ENCODE measurements around the gene CDC42EP4. TPM values are rescaled to one million over a fixed set of nuclear protein-coding genes. Genes with fewer than 3 reads are reported as not detected.

The CDC42EP4 gene
- total RNA-seq, 1 donor from 2014 or later, result 104 TPM

DNA sequence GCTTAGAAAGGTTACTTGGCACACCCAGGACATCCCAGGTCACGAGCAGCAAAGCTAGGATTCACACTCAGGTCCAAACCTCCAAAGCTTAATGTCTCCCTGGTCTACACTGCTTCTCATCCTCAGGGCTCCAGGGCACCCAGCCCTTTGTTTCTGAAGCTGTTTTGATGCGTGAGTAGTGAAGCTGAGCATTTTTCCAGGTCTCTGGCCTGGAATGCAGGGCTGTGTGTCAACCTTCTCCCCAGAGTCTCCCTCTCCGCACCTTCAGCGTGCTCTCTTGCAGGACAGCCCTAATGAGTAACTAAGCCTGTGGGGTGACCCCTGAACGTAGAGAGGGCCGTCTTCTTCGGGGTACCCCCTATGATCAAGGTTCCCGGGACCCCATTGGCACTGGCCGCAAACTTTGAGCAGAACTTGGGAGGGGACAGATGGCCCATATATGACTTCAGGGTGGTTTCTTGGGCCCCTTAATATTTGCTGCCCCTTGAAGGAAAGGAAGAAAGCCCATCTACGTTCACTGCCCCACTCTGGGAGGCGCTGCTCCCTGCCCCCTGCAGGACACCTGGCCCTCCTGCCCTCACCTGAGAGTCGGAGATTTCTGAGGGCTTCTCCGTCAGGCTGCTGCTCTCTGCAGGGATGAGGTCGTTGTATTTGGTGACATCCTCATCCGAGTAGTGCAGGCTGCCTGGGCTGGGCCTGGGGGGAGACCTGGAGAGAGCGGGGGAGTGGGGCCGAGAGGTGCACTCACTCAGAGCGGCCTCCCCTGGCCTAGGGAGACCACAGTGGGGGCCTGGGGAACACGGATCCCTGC lies 36.4 kb upstream of the CDC42EP4 start:
- TF ChIP-seq, protein P1, sequence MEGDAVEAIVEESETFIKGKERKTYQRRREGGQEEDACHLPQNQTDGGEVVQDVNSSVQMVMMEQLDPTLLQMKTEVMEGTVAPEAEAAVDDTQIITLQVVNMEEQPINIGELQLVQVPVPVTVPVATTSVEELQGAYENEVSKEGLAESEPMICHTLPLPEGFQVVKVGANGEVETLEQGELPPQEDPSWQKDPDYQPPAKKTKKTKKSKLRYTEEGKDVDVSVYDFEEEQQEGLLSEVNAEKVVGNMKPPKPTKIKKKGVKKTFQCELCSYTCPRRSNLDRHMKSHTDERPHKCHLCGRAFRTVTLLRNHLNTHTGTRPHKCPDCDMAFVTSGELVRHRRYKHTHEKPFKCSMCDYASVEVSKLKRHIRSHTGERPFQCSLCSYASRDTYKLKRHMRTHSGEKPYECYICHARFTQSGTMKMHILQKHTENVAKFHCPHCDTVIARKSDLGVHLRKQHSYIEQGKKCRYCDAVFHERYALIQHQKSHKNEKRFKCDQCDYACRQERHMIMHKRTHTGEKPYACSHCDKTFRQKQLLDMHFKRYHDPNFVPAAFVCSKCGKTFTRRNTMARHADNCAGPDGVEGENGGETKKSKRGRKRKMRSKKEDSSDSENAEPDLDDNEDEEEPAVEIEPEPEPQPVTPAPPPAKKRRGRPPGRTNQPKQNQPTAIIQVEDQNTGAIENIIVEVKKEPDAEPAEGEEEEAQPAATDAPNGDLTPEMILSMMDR (IDR thresholded peaks at IDR 0.05), result no peak
- no peak overlapping the region for H3K4me3 ChIP-seq
- H3K4me1 ChIP-seq, result peaks cover 2 to 5% of the 10 kb centered on the region in 2 donors
- H3K9me3 ChIP-seq, result no peaks in the 10 kb centered on the region
- no peaks in the 10 kb centered on the region for H3K27me3 ChIP-seq
- peak overlapping the region; percentile 3 to 4 for H3K27ac ChIP-seq
- no peaks in the 10 kb centered on the region for H3K36me3 ChIP-seq
- DNase-seq (ENCODE audit: low spot score in 2 of 2), result no peak
- intact Hi-C loops (cut with DNase I), result no loop called here

DNA sequence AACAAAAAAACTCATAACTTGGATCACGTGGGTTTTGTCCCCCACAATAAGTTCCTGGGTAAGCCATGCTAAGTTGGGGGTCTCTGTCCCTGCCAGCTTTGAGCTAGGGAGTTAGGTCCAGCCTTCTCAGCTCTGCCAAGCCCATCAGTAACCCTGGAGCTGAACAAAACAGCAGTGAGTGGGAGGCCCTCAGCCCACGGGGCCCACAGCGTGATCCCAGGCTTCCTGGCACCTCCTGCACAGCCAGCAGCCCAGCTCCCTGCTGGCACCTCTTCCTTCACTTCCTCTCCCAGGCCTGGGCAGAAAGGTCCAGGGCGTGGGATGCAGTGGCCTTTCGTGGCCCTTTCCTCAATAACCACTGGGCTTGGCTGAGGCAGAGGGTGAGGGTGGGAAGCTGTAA lies 35.5 kb upstream of the CDC42EP4 start:
- Histone ChIP-seq H3K36me3 (no peaks in the 10 kb centered on the region), H3K27me3 (no peaks in the 10 kb centered on the region), H3K9me3 (no peaks in the 10 kb centered on the region), H3K4me3 (no peak overlapping the region), H3K27ac (peak overlapping the region; percentile 3 to 4), H3K4me1 (peaks cover 3 to 14% of the 10 kb centered on the region in 2 donors)
- DNase-seq (ENCODE audit: low spot score in 2 of 2), result no peak
- intact Hi-C loops (cut with DNase I), result no loop called here
- TF ChIP-seq, protein P1 (IDR thresholded peaks at IDR 0.05), result no peak

DNA sequence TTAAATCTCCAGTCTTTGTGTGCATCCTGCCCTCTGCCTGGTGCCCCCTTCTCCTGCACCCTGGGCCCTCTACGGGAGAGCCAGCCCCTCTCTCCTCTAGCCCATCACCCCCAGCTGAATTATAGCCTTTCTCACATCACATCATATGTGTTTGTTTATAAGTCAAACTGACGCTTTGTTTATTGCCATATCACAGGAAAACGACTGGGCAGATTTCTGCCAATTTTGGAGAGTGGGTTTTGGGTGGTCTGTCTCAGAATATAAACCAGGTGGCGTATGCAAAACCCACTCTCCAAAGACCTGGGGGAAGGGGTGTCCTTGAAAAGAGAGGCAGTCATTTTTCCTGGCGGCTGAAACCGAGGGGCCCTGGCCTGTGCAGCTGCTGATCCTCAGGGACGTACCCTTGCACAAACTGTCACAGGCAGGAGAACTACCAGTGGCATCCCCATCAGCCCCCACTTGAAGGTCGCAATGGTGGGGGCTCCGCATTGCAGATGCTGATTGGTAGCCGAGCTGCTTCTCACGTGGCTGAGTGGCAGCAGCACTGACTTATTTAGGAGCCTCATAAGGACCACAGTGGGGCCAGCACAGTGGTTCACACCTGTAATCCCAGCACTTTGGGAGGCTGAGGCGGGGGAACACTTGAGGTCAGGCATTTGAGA lies 34.8 kb upstream of the CDC42EP4 start:
- peak overlapping the region; percentile 4 to 28 for H3K27ac ChIP-seq
- TF ChIP-seq, protein P1 (IDR thresholded peaks at IDR 0.05), result no peak
- H3K9me3 ChIP-seq, result no peaks in the 10 kb centered on the region
- H3K4me1 ChIP-seq, result peaks cover 3 to 21% of the 10 kb centered on the region in 2 donors
- intact Hi-C loops (cut with DNase I), result no loop called here
- no peaks in the 10 kb centered on the region for H3K27me3 ChIP-seq
- no peaks in the 10 kb centered on the region for H3K36me3 ChIP-seq
- no peak overlapping the region for H3K4me3 ChIP-seq
- no peak for DNase-seq (ENCODE audit: low spot score in 2 of 2)

DNA sequence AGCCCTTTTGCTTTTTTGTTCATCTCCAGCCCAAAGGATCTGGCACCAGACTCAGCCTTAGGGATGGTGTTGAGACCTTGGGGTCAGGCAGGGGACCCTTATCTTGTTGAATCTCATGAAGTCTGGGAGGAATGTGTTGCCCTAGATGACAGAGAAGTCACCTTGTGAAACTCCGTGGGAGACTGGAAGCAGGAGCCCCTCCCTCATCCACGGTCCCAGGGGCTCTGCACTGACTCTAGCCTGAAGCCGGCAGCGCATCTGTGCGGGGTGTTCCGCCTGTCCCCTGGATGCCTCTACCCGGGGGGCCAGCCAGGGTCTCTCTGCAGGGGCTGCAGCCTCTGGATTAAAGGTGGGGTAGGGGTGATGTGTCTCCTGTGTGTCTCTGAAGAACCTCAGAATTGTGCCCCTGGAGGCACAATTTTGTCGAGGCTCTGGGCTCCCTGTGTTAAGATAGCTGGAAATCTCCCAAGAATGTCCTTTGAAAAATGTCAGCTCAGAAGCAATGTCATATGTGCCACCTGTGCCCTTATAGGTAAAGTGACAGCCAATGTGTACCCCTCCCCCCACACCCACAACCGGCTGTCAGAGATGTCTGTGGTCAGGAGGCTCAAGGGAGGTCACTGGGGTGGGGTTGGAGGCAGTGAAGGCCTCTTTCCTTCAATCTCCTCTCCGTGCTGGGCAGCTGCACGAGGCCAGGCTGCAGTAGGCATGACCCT lies 32.1 kb upstream of the CDC42EP4 start:
- TF ChIP-seq, protein P1 (IDR thresholded peaks at IDR 0.05), result no peak
- H3K4me1 ChIP-seq, result peaks cover 3 to 29% of the 10 kb centered on the region in 2 donors
- no peaks in the 10 kb centered on the region for H3K36me3 ChIP-seq
- H3K27ac ChIP-seq, result peak overlapping the region; percentile 78 to 83
- H3K4me3 ChIP-seq, result no peak overlapping the region
- no peaks in the 10 kb centered on the region for H3K9me3 ChIP-seq
- intact Hi-C loops (cut with DNase I), result loop anchor here (5.0 kb wide), 1 partner anchor 52 kb away; no protein-coding TSS in a partner anchor
- no peaks in the 10 kb centered on the region for H3K27me3 ChIP-seq
- no peak for DNase-seq (ENCODE audit: low spot score in 2 of 2)

DNA sequence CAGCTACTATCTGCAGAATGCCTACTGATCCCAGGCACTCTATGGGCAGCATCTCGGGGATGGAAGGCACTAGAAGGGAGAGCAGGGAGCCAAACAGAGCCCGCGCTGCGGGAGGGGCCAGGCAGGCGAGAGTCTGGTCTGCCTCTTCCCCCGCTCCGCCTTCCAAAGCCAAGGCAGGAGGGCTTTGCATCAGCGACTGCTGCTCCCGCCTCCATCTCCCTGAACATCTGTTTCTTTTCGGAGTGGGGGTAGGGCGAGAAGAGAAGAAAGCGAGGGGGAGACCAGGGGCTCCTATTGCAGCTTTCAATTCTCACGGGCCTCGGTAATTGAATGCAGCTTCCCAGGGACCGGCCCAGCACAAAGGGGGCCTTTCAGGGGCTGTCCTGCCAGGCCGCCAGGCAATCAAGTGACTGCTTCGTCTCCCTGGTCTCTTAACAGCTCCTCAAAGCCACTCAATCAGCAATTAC lies 31.4 kb upstream of the CDC42EP4 start:
- Histone ChIP-seq H3K36me3 (no peaks in the 10 kb centered on the region), H3K27ac (peak overlapping the region; percentile 78 to 83), H3K4me1 (peaks cover 3 to 32% of the 10 kb centered on the region in 2 donors), H3K4me3 (peak overlapping the region; percentile 35 to 48), H3K9me3 (no peaks in the 10 kb centered on the region), H3K27me3 (no peaks in the 10 kb centered on the region)
- peak in 1 of 2 donors; percentile 81 for DNase-seq (ENCODE audit: low spot score in 2 of 2)
- TF ChIP-seq, protein P1 (IDR thresholded peaks at IDR 0.05), result no peak
- intact Hi-C loops (cut with DNase I), result loop anchor here (5.0 kb wide), 1 partner anchor 51 kb away; no protein-coding TSS in a partner anchor

All from ascending aorta (tissue), 2 donors.